HG02571 (cell line): Measurements from ENCODE around the gene WBP1.
"Not testable (repeated sequence)": the region's sequence is repeated elsewhere in the genome, so short reads cannot be mapped to it uniquely, and the experiment has no call there.

Experiments
- ATAC-seq: cut with Tn5 transposase; IDR thresholded peaks from one replicate; pipeline ENCODE4 v1.9.1; 2021; ENCODE audit warnings: mild to moderate bottlenecking, moderate library complexity; ENCODE audit not compliant: unreplicated experiment

Gene WBP1

DNA sequence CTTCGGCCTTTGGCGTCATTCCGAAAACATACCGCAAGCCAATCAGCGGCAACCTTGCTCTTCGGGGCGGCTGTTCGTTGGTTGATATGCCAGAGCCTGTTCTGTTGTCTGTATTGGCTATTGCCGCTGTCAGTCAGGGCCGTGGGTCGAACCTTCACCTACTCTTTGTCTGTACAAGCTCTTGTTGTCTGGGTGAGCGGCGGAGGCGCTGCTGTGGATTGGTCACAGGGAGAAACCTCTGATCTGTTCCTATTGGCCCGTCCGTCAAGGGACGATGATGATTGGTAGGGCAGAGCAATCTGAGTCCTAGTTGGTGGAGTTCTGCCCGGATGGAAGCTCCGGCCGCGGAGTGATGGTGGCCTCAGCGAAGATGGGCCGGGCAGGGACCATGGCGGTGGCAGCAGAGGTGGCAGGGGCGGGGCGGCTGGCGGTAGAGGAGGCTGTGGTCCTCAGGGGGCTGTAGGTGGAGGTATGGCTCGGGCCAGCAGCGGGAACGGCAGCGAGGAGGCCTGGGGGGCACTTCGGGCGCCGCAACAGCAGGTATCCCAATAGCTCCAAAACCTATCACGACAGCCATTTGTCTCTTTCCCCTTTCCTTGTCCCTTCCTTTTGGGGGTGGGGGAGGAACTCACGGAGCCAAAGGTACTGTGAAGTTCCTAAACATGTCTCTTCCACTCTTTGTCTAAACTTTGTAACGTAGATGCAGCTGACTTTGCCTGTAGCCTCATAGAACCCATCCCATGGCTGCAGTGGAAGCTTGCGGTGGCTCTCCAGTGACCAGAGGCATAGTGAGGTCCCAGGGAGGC, at the start of gene WBP1:
Gene WBP1, plus strand, starts transcription at position 307 of the 806 bp plus-strand sequence. Its CDS starts 165 bp downstream, at position 472.
- peak; percentile 77 for ATAC-seq

DNA sequence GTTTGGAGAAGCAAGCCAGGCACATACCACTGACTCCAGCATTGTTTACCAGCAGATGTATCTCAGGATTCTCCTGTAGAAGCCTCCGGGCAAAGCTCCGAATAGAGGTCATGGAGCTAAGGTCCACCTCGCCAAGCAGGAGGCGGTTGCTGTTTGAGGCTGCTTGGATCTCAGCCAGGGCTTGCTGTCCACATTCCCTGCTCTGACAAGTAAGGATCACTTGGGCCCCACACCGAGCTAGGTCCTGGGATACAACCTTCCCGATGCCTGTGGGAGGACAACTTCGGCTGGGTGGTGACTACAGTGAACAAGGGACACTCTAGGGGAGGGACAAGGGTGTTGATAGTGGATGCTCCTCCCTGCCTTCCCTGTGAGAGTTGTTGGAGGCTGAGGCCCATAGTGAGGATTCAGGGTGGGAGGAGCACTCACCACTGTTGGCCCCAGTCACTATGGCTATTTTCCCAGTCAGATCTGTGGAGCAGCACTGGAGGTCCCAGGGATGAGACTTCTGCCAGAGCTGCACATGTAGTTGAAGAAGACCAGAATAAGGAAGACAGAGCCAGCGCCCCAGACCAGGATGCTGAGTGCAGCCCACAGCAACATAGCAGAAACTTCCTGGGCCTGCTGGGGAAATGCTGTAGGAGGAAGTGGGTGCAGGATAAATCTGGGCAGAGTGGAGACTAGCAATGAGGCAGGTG, 45.1 kb upstream of the WBP1 start:
- ATAC-seq, result no peak

DNA sequence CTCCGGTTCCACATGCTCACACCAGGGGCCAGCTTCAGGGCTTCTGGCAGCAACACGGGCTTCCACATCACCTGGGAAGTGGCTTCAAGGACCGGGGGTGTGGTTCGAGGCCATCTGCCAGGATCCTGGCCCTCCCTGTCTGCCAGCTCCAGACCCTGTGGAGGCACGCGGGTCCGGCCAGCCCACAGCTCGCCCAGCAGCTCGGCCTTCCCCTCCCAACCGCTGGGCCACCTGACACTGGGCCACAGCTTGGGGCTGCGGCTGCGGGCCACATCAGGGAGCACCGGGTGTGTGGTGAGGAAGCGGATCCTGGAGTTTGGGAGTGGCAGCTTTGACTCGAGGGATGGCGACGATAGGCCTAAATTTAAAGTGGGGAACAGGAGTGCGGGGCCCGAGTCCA, 43.8 kb upstream of the WBP1 start:
- ATAC-seq, result no peak

DNA sequence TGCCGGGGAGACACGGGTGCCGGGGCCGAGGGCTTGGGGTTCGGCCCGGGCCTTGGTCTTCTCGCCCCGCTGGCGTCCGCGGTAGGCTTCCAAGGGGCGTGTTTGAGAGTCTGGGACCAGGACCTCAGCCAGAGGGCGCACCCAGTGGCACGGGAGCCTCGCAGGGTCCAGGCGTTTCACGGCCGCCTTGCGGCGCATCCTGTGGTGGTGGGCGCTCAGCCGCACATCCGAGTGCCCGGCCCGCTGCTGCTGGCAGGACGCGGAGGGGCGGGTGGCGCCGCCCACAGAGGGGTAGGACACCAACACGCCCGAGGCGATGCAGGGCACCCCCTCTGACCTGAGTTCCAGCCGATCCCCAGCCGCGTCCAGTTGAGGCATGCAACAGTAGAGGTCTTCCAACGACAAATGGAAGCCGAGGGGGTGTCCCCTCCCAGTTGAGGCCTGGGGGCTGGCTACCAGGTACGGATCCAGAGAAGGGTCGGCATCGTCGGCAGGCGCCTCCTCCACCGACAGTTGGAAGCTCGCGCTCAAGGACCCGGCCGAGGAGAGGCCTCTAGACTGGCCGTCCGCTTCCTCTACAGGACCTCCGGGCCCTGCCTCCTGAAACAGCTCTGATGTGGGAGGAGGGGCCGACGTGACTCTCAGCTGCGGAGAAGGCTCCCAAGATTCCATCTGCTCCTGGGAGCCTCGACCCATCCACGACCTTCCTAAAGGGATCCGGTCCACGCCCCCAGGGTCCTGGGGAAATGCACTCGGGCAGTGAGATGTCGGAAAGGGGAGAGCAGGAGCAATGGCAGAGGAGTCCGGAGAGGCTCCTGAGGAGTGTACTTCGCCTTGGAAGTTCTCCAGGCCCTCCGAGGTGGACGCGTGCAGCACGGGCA, 43.1 kb upstream of the WBP1 start:
- no peak for ATAC-seq

DNA sequence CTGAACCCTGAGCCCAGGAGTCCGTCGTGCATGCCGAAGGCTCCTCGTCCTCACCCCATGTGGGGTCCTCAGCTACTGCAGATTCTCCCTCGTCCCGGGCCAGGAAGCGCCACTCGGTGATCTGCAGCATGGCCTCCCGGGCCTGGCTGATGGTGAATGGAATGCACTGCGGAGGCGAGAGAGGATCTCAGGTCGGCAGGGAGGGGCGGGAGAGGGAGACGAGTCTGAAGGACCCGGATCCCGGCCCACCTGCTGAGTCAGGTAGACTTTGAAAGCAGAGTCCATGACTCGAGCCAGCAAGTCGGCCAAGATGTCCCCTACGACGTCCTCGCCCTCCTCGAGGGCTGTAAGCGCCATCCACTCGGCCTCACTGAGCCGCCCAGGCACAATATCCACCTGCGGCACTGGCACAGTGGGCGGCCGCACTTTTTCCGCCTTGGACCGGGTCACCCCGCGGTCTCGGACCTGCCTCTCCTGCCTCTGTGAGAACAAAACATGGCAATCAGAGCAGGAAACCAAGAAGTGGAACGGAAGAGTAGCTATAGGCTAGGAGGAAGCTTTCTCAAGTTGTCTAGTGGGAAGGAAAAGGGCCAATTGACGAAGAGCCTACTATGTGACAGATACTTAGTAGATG, 42.4 kb upstream of the WBP1 start:
- no peak for ATAC-seq

DNA sequence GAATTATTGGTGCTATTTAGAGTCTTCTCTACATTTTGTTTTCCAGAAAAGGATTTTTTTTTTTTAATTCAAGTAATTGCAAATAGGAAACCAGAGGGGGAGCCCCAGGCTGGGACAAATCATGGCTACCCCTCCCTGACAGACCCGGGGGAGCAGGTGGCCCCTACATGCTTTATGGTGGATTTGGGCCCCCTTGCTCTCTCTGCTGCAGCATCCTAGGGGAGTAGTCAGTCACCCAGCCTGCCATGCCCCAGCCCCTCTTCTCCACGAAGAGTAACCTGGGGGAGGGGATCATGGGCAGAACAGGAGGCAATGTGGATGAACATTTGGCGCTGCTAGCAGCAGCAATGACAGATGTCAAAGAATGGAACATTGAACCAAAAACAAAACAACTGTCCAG, 41.5 kb upstream of the WBP1 start:
- ATAC-seq, result no peak

DNA sequence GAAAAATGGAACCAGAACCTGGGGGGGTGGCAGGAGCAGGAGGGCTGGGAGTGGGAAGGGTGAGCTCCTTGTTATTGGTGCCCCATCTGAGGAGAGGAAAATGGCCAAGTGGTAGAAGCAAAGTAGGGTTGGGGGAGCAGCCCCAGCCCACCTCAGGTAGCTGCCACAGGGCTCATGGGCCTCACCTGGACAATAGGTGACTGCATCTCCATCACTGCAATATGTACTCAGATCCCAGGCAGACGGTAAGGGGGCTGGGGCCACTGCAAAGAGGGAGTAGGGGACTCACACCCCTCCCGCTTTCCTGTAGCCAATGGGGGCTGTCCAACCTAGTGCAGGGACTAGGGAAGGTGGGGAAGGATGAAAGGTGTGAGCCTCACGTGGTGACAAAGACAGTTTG, 41.0 kb upstream of the WBP1 start:
- ATAC-seq, result no peak

DNA sequence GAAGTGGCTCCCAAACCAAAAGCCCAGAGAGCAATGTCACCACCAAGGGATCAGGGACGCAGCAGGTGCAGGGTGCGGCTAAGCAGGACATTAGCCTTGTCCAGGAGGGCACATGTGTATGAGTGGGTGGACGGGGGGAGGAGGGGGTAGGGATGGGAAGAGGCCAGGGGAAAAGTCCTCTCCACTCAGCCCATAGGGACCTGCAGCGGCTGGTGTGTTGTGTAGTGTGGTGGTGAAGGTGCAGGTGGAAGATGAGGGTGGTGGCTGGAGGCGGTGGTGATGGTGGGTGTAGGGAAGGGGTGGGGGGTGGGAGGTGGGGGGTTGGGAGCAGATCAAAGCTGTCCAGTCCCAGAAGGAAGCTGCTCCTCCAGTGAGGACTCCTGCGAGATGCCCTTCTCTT, 40.5 kb upstream of the WBP1 start:
- no peak for ATAC-seq

DNA sequence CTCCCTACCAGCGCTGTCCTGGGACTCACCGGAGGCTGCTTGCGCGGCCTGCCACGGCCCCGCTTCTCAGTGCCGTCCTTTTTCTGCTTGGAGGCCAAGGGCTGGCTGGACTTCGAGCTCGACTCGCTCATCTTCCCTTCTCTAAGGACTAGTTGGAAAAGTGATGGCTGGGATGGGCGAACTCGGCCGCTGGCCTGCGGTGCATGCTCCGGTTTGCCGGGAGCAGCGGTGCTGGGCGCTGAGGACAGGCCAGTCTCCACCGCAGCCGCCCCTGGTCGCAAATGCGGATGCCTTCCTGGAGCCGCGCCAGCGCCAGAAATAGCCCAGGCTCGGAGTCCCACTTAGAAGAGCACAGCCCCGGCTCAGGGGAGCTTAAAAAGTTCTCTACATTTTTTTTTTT, 39.9 kb upstream of the WBP1 start:
- ATAC-seq, result no peak

DNA sequence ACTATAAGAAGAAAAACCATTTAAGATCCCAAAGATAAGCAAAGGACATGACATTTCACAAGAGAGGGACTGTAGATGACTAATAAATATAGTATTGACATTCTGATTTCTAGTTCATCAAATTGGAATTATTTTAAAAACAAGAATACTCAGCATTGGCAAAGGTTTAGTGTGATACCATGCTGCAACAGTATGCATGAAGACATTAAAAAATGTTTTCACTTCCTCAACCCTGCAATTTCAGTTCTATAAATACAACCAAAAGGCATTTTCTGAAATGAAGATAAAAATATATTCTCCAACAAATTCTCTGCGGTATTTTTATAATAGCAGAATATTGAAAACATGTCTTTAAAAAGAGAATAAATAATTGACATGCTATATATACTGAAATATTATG, 38.9 kb upstream of the WBP1 start:
- no peak for ATAC-seq

DNA sequence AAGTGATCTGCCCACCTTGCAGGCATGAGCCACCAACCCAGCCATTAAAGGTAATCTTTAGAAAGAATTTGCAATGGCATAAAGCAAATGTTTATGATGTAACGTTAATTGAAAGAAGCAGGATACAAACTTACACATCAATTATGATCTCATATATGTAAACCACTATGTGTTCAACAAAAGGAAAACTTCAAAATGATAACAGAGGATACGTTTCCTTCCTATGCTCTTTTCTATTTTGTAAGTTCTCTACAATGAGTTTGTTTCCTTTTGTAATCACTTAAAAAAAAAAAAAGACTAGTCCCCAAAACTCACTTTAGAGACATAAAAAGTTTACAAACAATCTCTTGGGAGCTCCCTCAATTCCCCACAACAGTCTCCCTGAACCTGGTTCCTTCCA, 38.2 kb upstream of the WBP1 start:
- no peak for ATAC-seq

DNA sequence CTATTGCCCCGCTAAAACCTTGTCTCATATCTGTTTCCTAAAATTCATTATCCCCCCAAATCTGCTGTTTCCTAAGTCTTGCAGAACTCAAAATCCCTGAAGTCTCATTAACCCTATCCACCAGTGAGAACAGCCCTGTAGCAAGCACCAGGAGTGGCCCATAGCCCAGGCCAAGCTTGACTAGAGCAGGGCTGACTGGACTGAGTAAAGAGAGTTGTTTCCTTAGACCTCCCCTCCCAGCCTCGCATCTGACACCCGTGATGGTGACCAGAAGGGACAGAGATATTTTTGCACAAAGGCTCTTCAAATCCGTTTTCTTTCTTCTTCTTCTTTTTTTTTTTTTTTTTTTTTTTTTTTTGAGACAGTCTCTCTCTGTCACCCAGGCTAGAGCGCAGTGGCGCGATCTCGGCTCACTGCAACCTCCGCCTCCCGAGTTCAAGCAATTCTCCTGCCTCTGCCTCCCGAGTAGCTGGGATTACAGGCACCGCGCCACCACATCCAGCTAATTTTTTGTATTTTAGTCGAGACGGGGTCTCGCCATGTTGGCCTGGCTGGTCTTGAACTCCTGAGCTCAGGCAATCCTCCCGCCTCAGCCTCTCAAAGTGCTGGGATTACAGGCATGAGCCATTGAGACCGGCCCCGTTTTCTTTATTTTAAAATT, 37.7 kb upstream of the WBP1 start:
- ATAC-seq, result not testable (repeated sequence)

DNA sequence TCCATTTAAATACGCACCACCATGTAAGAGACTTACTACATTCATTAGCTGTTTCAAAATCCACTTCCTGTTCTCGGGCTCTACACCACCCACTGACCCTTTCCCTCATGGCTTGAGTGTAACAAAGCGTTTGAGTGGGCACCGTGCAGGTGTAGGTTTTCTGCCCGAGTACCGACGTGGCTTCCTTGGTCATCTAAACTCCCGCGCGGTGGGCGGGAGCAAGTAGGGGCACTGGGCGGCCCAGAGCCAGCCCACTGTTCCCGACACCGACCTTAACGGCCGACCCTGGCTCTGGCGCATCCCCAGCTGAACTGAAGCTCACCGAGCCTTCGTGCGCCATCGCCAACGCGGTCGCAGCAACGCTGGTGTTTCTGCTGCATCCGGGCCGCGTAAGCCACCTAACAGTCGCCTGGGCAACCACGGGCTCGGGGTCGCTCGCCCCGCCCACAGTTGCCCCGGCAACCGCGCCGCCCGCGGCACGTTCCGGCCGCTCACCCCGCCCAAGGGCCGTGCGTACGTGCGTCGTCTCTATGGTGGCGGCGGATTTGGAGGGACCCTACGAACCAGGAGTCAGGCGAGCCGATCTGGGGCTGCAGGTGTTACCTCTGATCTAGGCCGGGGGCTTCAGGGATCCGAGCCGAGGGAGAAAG, 36.9 kb upstream of the WBP1 start, which contains the start of the genes C2orf81 and WDR54:
Gene C2orf81, minus strand, starts transcription at position 399 of the 650 bp plus-strand sequence. Its CDS starts 59 bp downstream, at position 340.
Gene WDR54, plus strand, starts transcription at position 510 of the 650 bp plus-strand sequence. CDS start 424 bp downstream, outside the sequence.
- ATAC-seq, result peak; percentile 91

DNA sequence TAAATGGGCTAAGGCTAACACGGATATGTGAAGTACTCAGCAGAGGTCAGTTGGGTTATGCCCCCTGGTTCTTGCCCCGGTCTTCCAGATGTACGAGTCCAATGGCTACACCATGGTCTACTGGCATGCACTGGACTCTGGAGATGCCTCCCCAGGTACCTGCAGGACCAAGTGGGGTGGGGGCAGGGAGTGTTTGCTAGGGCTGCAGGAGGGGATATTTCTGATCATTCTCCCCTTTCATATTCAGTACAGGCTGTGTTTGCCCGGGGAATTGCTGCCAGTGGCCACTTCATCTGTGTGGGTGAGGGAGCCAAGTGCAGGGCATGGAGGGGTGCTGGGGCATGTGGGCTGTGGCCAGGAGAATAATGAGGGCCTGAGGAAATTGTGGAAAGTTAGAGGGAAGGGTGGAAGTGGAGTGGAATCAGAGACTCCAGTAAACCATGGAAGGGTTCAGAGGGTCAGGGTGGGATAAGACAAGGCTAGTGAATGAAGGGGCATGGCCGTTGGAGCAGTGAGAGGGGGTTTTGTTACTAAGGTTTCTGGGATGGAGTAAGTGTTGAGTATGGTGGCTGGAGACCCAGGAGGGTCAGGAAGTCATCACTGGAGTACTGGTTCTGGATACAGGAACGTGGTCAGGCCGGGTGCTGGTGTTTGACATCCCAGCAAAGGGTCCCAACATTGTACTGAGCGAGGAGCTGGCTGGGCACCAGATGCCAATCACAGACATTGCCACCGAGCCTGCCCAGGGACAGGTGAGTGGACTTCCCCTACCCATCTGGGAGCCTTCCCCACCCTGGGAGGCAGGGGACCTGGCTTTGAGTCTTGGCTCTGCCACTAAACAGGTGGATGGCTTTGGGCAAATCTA, 34.8 kb upstream of the WBP1 start:
- ATAC-seq, result no peak

DNA sequence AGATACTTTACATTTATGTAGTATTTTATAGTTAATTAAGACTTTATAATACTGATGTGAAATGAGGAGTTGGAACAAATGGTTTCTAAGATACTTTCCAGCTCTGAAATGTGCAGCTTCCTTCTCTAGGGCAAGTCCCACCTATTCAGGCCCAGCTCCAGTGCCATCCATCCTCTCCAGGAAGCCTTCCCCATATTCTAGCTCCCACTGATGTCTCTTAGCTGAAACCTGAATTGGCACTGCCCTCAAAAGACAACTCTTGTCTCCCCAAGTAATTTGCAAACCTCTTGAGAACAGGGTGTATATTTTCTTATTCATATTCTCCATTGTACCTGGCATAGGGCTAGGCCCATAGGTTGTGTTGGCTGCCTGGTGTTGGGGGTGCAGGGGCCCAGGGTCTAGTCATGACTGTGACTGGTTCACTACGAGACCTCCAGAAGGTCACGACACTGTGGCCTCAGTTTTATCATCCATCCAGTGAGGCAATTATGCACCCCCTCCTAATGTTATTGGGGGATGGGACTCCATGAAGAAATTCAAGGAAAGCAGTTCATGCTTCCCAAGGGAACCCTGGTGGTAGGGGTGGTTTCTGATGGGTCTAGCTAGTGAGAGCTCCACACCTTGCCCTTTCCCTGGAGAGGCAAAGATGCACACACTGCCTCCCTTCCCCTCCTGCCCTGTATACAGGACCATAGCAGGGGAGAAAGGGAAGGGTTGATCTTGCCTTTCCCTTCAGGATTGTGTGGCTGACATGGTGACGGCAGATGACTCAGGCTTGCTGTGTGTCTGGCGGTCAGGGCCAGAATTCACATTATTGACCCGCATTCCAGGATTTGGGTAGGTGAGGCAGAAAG, 33.9 kb upstream of the WBP1 start:
- no peak for ATAC-seq

DNA sequence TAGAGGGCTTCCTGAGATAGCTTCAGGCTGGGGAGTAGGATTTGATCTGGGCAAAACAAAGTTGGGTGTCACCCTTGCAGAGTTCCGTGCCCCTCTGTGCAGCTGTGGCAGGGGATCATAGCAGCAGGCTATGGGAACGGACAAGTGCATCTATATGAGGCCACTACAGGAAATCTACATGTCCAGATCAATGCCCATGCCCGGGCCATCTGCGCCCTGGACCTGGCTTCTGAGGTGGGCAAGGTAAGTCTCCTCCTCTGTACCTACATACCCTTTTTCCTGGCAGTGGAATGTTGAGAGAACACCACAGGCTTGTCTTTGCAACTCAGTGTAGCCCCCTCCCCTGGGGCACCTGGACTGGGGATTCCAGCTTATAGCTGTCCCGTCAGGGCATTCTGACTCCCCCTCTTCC, 33.2 kb upstream of the WBP1 start:
- ATAC-seq, result no peak

DNA sequence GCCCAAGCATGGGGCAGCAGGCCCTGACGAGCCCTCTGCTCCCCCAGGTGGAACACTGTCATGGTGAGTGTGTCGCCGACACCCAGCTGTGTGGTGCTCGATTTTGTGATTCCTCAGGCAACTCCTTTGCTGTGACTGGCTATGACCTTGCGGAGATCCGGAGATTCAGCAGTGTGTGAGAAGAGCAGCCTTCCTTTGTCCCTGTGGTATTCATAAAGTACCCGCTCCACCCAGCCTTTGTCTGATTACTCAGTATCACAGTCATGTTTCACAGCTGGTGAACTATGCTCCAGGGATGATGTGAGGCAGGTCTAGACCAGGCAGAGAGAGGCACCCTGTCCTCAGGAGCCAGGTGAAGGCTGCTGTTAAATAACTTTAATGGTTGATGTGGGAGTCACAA, 32.7 kb upstream of the WBP1 start:
- ATAC-seq, result no peak
